ENCODE data around the gene MSX2. TPM values are rescaled to one million over a fixed set of nuclear protein-coding genes. Genes with fewer than 3 reads are reported as not detected.

MSX2 gene
- total and polyA plus RNA-seq, 2 of the 4 experiments (the other 2 are of a cell fraction) = 2.2 to 3.7 TPM

DNA sequence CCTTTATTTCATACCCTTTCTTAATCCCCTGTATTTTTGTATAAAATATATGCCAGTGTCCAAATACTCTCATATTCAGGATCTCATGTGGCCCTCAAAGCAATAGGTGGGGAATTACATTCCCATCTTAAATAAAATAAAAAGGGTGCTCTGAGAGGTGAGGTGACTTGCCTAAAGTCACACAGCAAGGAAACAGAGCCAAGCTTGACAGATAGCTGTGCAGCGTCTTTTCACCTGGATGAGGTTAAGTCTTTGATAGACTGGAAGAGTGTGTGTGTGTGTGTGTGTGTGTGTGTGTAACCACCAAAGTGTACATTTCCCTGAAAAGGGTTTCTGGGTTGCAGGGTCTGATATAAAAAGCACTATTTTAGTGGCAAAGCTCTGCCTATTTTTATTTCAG, 12.4 kb downstream of the MSX2 start:
- Histone ChIP-seq H4K91ac (ENCODE audit: insufficient read depth, low read depth, low read length) (peak overlapping the region; percentile 9; the same call in 1 of the 2 replicates), H2BK5ac (ENCODE audit: low read depth, low read length, poor library complexity, severe bottlenecking) (peak overlapping the region; percentile 24), H3K36me3 (ENCODE audit: control insufficient read depth, insufficient read depth, low read length) (peaks cover 2% of the 10 kb centered on the region; the same call in 1 of the 2 replicates), H3K4ac (ENCODE audit: low read depth, low read length) (peak overlapping the region; percentile 63), H3K18ac (ENCODE audit: low read depth, low read length) (peak overlapping the region; percentile 43; the same call in 1 of the 2 replicates), H3K23ac (ENCODE audit: low read depth, low read length) (no peak overlapping the region), H2BK120ac (ENCODE audit: low read depth, low read length) (peak overlapping the region; percentile 49; the same call in 1 of the 2 replicates), H3K9me1 (ENCODE audit: insufficient read depth, low read length) (no peaks in the 10 kb centered on the region; the same call in 1 of the 2 replicates), H3K4me1 (ENCODE audit: control insufficient read depth, insufficient read depth, low read length) (peaks cover 6% of the 10 kb centered on the region), H2BK20ac (ENCODE audit: low read depth, low read length) (no peak overlapping the region), H3K14ac (replicated peaks; ENCODE audit: low read depth, low read length) (no peak overlapping the region), H4K20me1 (ENCODE audit: insufficient read depth, low read length) (no peaks in the 10 kb centered on the region), H2AK9ac (replicated peaks; ENCODE audit: low read depth, low read length, poor library complexity) (no peak overlapping the region), H3K27me3 (ENCODE audit: control insufficient read depth, insufficient read depth, low read length) (peaks cover 18% of the 10 kb centered on the region), H4K5ac (ENCODE audit: low read depth, low read length) (no peak overlapping the region), H4K8ac (ENCODE audit: low read depth in 2 of 2, low read length in 2 of 2) (peak overlapping the region; percentile 39 to 42; a peak in 1 of 4 replicates), H3K79me1 (ENCODE audit: low read depth in 1 of 2, low read length in 2 of 2) (no peaks in the 10 kb centered on the region), H3K4me2 (ENCODE audit: low read depth, low read length) (no peak overlapping the region), H3K27ac (ENCODE audit: insufficient read depth, low read length) (no peak overlapping the region), H3K56ac (ENCODE audit: extremely low read depth, insufficient read depth, low read length) (no peak overlapping the region), H3K9me3 (ENCODE audit: control insufficient read depth, insufficient read depth, low read length) (peaks cover 4% of the 10 kb centered on the region; the same call in 1 of the 2 replicates), H2AFZ (replicated peaks; ENCODE audit: low read length, poor library complexity) (no peak overlapping the region), H3K9ac (ENCODE audit: low read depth, low read length) (no peak overlapping the region), H2BK15ac (ENCODE audit: low read depth, low read length) (no peak overlapping the region; the same call in 2 of the 3 replicates), H3K4me3 (ENCODE audit: insufficient read depth, low read depth, low read length) (no peak overlapping the region), H2AK5ac (ENCODE audit: low read depth, low read length) (peak overlapping the region; percentile 65; the same call in 1 of the 2 replicates)
- no TSS peak for BruUV-seq (replicated peaks)
- ATAC-seq (ENCODE audit: low read depth) (no peak), DNase-seq (no peak)
- in situ Hi-C loops (cut with MboI; ENCODE audit: low sequenced_read_pairs) = loop anchor here (25.0 kb wide), 1 partner anchor 324 kb away; no protein-coding TSS in a partner anchor
- ChIA-PET POLR2A (ENCODE audit: unreplicated experiment) (interaction anchor here (0.6 kb wide), 1 partner anchor 25 kb away, joined by 3 read pairs; no protein-coding TSS in a partner anchor), CTCF (interaction anchor here (0.8 to 1.9 kb wide), 4 partner anchors 15 to 423 kb away, joined by 3 to 8 read pairs (median 4); no protein-coding TSS in a partner anchor)
- intact Hi-C loops (cut with micrococcal nuclease) = loop anchor here (1.0 to 5.0 kb wide), 5 partner anchors 56 to 409 kb away; no protein-coding TSS in a partner anchor
- 71% methylated on average over 1 of the region's 1 CpG; no CpG with 5 or more reads in 1 of the 2 experiments for WGBS, 2 experiments (ENCODE audit: extremely low coverage in 2 of 2, insufficient read length in 1 of 2)
- dilution Hi-C loops (cut with HindIII; ENCODE audit: low sequenced_read_pairs, unreplicated experiment) = no loop called here
- TF ChIP-seq, protein P1, sequence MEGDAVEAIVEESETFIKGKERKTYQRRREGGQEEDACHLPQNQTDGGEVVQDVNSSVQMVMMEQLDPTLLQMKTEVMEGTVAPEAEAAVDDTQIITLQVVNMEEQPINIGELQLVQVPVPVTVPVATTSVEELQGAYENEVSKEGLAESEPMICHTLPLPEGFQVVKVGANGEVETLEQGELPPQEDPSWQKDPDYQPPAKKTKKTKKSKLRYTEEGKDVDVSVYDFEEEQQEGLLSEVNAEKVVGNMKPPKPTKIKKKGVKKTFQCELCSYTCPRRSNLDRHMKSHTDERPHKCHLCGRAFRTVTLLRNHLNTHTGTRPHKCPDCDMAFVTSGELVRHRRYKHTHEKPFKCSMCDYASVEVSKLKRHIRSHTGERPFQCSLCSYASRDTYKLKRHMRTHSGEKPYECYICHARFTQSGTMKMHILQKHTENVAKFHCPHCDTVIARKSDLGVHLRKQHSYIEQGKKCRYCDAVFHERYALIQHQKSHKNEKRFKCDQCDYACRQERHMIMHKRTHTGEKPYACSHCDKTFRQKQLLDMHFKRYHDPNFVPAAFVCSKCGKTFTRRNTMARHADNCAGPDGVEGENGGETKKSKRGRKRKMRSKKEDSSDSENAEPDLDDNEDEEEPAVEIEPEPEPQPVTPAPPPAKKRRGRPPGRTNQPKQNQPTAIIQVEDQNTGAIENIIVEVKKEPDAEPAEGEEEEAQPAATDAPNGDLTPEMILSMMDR (conservative IDR thresholded peaks at IDR 0.05; ENCODE audit: low read depth, low read length) = no peak
- TF ChIP-seq SMC3 (IDR thresholded peaks at IDR 0.05; ENCODE audit: low read depth, low read length) (no peak), CEBPB (IDR thresholded peaks at IDR 0.05; ENCODE audit: low read depth, low read length) (no peak), RAD21 (IDR thresholded peaks at IDR 0.05; ENCODE audit: low read length) (no peak), NFE2L2 (IDR thresholded peaks at IDR 0.05; ENCODE audit: low read depth, low read length) (no peak), POLR2A (IDR thresholded peaks at IDR 0.05; ENCODE audit: low read depth, low read length) (no peak), FOS (IDR thresholded peaks at IDR 0.05; ENCODE audit: low read depth, low read length) (no peak), RCOR1 (IDR thresholded peaks at IDR 0.05; ENCODE audit: insufficient replicate concordance, low read length) (no peak), CHD1 (IDR thresholded peaks at IDR 0.05; ENCODE audit: low read depth, low read length) (no peak), MXI1 (IDR thresholded peaks at IDR 0.05; ENCODE audit: borderline replicate concordance, low read depth, low read length) (no peak), MAZ (IDR thresholded peaks at IDR 0.05; ENCODE audit: borderline replicate concordance, low read depth, low read length) (no peak), MAFK (IDR thresholded peaks at IDR 0.05; ENCODE audit: low read depth, low read length) (no peak), BHLHE40 (IDR thresholded peaks at IDR 0.05; ENCODE audit: low read depth, low read length) (no peak), RFX5 (IDR thresholded peaks at IDR 0.05; ENCODE audit: low read depth, low read length) (no peak)
- TF ChIP-seq, protein P2, sequence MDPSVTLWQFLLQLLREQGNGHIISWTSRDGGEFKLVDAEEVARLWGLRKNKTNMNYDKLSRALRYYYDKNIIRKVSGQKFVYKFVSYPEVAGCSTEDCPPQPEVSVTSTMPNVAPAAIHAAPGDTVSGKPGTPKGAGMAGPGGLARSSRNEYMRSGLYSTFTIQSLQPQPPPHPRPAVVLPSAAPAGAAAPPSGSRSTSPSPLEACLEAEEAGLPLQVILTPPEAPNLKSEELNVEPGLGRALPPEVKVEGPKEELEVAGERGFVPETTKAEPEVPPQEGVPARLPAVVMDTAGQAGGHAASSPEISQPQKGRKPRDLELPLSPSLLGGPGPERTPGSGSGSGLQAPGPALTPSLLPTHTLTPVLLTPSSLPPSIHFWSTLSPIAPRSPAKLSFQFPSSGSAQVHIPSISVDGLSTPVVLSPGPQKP (IDR thresholded peaks at IDR 0.05; ENCODE audit: borderline replicate concordance, low read depth, low read length) = no peak
- TF ChIP-seq, protein P3, sequence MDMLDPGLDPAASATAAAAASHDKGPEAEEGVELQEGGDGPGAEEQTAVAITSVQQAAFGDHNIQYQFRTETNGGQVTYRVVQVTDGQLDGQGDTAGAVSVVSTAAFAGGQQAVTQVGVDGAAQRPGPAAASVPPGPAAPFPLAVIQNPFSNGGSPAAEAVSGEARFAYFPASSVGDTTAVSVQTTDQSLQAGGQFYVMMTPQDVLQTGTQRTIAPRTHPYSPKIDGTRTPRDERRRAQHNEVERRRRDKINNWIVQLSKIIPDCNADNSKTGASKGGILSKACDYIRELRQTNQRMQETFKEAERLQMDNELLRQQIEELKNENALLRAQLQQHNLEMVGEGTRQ (IDR thresholded peaks at IDR 0.05; ENCODE audit: low read depth, low read length) = no peak
